ENCODE results near the gene ZNF382.

GRCh38 chr19:36672368-36672767 is 67.3 kb downstream of the ZNF382 start:
- no peak for TF ChIP-seq CTCF (conservative IDR thresholded peaks at IDR 0.05)
- TF ChIP-seq ZFX (IDR thresholded peaks at IDR 0.05) = no peak

All from C4-2B (cell line).